HepG2 (cell line): ENCODE data around the gene SKI. TPM values are rescaled to one million over a fixed set of nuclear protein-coding genes. Genes with fewer than 3 reads are reported as not detected.

Source experiments
- BCL6 ChIP-seq: IDR thresholded peaks from 2 replicates; pipeline ENCODE4 v1.6.1; 2016; ENCODE audit warnings: missing genetic modification reagents, missing compliant biosample characterization
- BORCS8-MEF2B ChIP-seq: sonication (generic); formaldehyde crosslinking; IDR thresholded peaks from 2 replicates; pipeline ENCODE4 v1.8.0; 2022; ENCODE audit warnings: mild to moderate bottlenecking, missing genetic modification reagents
- GABPA ChIP-seq, 2 experiments: IDR thresholded peaks; 2 replicates each; pipeline ENCODE4 v1.6.1; 2011 to 2016; ENCODE audit warnings: low read depth in 2 of 2, low read length in 1 of 2, missing biosample characterization in 1 of 2, missing genetic modification characterization in 1 of 2
- GATAD2A ChIP-seq: IDR thresholded peaks from 2 replicates; pipeline ENCODE4 v1.6.1; 2016
- MBD4 ChIP-seq: IDR thresholded peaks from 2 replicates; pipeline ENCODE4 v1.6.1; 2012; ENCODE audit warnings: low read length, inconsistent platforms, borderline replicate concordance
- MXI1 ChIP-seq: IDR thresholded peaks from 3 replicates; pipeline ENCODE4 v1.6.1; 2012; ENCODE audit warnings: low read depth, low read length, inconsistent platforms, borderline replicate concordance
- MYC ChIP-seq: sonication (generic); formaldehyde crosslinking; IDR thresholded peaks from 2 replicates; pipeline ENCODE4 v1.9.0; 2021; ENCODE audit warnings: missing genetic modification reagents, borderline replicate concordance
- NONO ChIP-seq, 2 experiments: fragments of 450-650 bp in 1 of 2; sonication (generic) in 1 of 2; formaldehyde crosslinking in 1 of 2; IDR thresholded peaks in 1 of 2; conservative IDR thresholded peaks in 1 of 2; 2 replicates each; pipeline versions ENCODE4 v1.6.1 to v1.8.0; 2017 to 2022; ENCODE audit warnings: mild to moderate bottlenecking in 1 of 2, missing genetic modification reagents in 1 of 2, moderate library complexity in 1 of 2
- NR2F6 ChIP-seq, 2 experiments: IDR thresholded peaks; 2 replicates each; pipeline ENCODE4 v1.6.1; 2016; ENCODE audit warnings: antibody characterized with exemption in 1 of 2, mild to moderate bottlenecking in 1 of 2
- PHF20 ChIP-seq: sonication (generic); formaldehyde crosslinking; IDR thresholded peaks from 2 replicates; pipeline ENCODE4 v1.5.0; 2020; ENCODE audit warnings: mild to moderate bottlenecking, missing genetic modification reagents
- RARA ChIP-seq: IDR thresholded peaks from 2 replicates; pipeline ENCODE4 v1.6.1; 2016; ENCODE audit warnings: missing genetic modification reagents, missing compliant biosample characterization
- RARG ChIP-seq: sonication (generic); formaldehyde crosslinking; IDR thresholded peaks from 2 replicates; pipeline ENCODE4 v1.4.0; 2020; ENCODE audit warnings: low read depth, mild to moderate bottlenecking, missing genetic modification reagents
- RXRA ChIP-seq: sonication (generic); formaldehyde crosslinking; IDR thresholded peaks from 2 replicates; pipeline ENCODE4 v1.5.1; 2020; ENCODE audit warnings: missing genetic modification reagents
- SOX5 ChIP-seq: IDR thresholded peaks from 2 replicates; pipeline ENCODE4 v1.6.1; 2016; ENCODE audit warnings: borderline replicate concordance
- SOX6 ChIP-seq, 2 experiments: fragments of 450-650 bp in 1 of 2; sonication (generic) in 1 of 2; formaldehyde crosslinking in 1 of 2; IDR thresholded peaks; 2 replicates each; pipeline versions ENCODE4 v1.4.0 to v1.6.1; 2017 to 2020; ENCODE audit warnings: antibody characterized with exemption in 1 of 2, mild to moderate bottlenecking in 1 of 2, missing genetic modification reagents in 1 of 2
- TEAD3 ChIP-seq: optimal IDR thresholded peaks from 2 replicates; pipeline ENCODE3; 2016; ENCODE audit warnings: borderline replicate concordance
- TFE3 ChIP-seq: IDR thresholded peaks from 2 replicates; pipeline ENCODE4 v1.6.1; 2016
- ZEB1 ChIP-seq: IDR thresholded peaks from 2 replicates; pipeline ENCODE4 v1.6.1; 2012; ENCODE audit warnings: mild to moderate bottlenecking, low read depth, inconsistent platforms; ENCODE audit not compliant: insufficient replicate concordance
- ZNF160 ChIP-seq: sonication (generic); formaldehyde crosslinking; IDR thresholded peaks from 2 replicates; pipeline ENCODE4 v1.8.0; 2022; ENCODE audit warnings: mild to moderate bottlenecking, inconsistent platforms, missing genetic modification reagents
- ZNF329 ChIP-seq: sonication (generic); formaldehyde crosslinking; IDR thresholded peaks from 2 replicates; pipeline ENCODE4 v1.9.0; 2021; ENCODE audit warnings: low read depth, mild to moderate bottlenecking, missing genetic modification reagents
- ZNF773 ChIP-seq: sonication (generic); formaldehyde crosslinking; IDR thresholded peaks from 2 replicates; pipeline ENCODE4 v1.4.0; 2020; ENCODE audit warnings: missing genetic modification reagents, borderline replicate concordance
- polyA plus RNA-seq, 8 experiments: library from polyadenylated mRNA; depleted of rRNA in 3 of 8; stranded (reverse) in 7 of 8; unstranded in 1 of 8; fragments of >200 nt; fragmentation: Illumina TruSeq in 4 of 8; extraction: Trizol in 4 of 8; gene quantifications; 2 replicates each; pipeline versions ENCODE4 v1.2.1 to v1.2.3, GENCODE V29; 2011 to 2016; ENCODE audit warnings: low read depth in 4 of 8, missing spikeins in 1 of 8, mixed read lengths in 1 of 8; ENCODE audit not compliant: insufficient read depth in 1 of 8
- total RNA-seq, 5 experiments: library from RNA; depleted of rRNA; stranded (reverse); fragments of >200 nt; fragmentation: Illumina TruSeq; extraction: Trizol; gene quantifications; 2 replicates each; pipeline ENCODE4 v1.2.3, GENCODE V29; 2016; ENCODE audit warnings: low read depth in 1 of 5
- TF ChIP-seq, protein P1 (sequence below): IDR thresholded peaks from 2 replicates; pipeline ENCODE4 v1.6.1; 2016
- TF ChIP-seq, protein P2 (sequence below): sonication (generic); formaldehyde crosslinking; IDR thresholded peaks from 2 replicates; pipeline ENCODE4 v1.9.0; 2021; ENCODE audit warnings: missing genetic modification reagents, borderline replicate concordance

Gene SKI
- total and polyA plus RNA-seq, 2 of the 13 experiments (the other 11 are each of a cell fraction or from before 2014, with no cell fraction given), result 4.7 to 6.9 TPM

DNA sequence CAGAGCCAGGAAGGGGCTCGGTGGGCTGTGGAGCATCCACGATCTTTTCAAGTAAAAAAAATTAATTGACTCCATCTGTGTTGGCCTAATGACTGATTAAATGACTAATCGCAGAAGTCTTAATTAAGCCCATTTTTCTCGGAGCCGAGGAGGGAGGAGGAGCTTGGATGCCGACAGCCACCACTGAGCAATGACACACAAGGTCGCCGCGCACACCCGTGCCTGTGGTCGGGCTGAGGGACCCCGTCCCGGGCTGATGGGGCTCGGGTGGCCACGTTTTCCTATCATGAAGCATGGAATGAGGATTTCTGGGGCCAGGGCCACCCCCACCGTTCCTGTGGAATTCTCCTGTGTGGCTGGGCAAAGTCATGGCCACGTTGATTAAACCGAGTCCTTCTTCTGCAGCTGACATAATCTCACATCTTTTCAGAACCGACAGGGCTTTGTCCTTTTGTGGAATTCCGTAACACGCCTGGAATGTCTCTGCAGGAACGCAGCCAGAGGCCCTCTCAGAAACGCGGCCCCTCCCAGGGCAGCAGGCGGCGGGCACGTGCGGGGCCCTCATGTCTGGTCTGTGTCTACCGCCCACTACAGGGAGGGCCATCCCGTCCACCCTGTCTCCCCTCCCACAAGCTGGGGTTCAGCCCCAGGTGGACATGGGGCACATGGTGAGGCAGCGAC is 102.5 kb downstream of the SKI start (continued):
- 0 out of 2 replicates have a peak, but pooled peaks have one; percentile 21 for TF ChIP-seq TFE3 (CRISPR knock-in tag)
- no peak for TF ChIP-seq RARG
- TF ChIP-seq PHF20 (CRISPR knock-in tag), result no peak
- TF ChIP-seq, protein P1, sequence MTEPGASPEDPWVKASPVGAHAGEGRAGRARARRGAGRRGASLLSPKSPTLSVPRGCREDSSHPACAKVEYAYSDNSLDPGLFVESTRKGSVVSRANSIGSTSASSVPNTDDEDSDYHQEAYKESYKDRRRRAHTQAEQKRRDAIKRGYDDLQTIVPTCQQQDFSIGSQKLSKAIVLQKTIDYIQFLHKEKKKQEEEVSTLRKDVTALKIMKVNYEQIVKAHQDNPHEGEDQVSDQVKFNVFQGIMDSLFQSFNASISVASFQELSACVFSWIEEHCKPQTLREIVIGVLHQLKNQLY (CRISPR knock-in tag), result peak; percentile 77; the same call in 1 of the 2 replicates
- no peak for TF ChIP-seq ZEB1
- peak; percentile 48; the same call in 1 of the 2 replicates for TF ChIP-seq GATAD2A
- TF ChIP-seq MYC, result 0 out of 2 replicates have a peak, but pooled peaks have one; percentile 37
- no peak for TF ChIP-seq ZNF773
- TF ChIP-seq SOX5, result peak; percentile 60; the same call in 1 of the 2 replicates
- TF ChIP-seq MBD4, result no peak
- peak; percentile 55 for TF ChIP-seq RARA
- no peak for TF ChIP-seq ZNF160 (CRISPR knock-in tag)
- TF ChIP-seq SOX6 (IDR thresholded peaks at IDR 0.05), result no peak
- TF ChIP-seq SOX6 (CRISPR knock-in tag; IDR thresholded peaks at IDR 0.05), result peak; percentile 53; the same call in 1 of the 2 replicates
- peak; percentile 60; the same call in 1 of the 2 replicates for TF ChIP-seq RXRA (CRISPR knock-in tag)
- TF ChIP-seq MXI1, result no peak
- TF ChIP-seq TEAD3 (CRISPR knock-in tag), result peak; percentile 96
- no peak for TF ChIP-seq NONO (IDR thresholded peaks at IDR 0.05)
- TF ChIP-seq NONO (CRISPR knock-in tag; conservative IDR thresholded peaks at IDR 0.05), result no peak
- TF ChIP-seq, protein P2, sequence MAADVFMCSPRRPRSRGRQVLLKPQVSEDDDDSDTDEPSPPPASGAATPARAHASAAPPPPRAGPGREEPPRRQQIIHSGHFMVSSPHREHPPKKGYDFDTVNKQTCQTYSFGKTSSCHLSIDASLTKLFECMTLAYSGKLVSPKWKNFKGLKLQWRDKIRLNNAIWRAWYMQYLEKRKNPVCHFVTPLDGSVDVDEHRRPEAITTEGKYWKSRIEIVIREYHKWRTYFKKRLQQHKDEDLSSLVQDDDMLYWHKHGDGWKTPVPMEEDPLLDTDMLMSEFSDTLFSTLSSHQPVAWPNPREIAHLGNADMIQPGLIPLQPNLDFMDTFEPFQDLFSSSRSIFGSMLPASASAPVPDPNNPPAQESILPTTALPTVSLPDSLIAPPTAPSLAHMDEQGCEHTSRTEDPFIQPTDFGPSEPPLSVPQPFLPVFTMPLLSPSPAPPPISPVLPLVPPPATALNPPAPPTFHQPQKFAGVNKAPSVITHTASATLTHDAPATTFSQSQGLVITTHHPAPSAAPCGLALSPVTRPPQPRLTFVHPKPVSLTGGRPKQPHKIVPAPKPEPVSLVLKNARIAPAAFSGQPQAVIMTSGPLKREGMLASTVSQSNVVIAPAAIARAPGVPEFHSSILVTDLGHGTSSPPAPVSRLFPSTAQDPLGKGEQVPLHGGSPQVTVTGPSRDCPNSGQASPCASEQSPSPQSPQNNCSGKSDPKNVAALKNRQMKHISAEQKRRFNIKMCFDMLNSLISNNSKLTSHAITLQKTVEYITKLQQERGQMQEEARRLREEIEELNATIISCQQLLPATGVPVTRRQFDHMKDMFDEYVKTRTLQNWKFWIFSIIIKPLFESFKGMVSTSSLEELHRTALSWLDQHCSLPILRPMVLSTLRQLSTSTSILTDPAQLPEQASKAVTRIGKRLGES (CRISPR knock-in tag), result 0 out of 2 replicates have a peak, but pooled peaks have one; percentile 60
- no peak for TF ChIP-seq ZNF329
- peak; percentile 52; the same call in 1 of the 2 replicates for TF ChIP-seq BORCS8-MEF2B (CRISPR knock-in tag)
- TF ChIP-seq NR2F6 (IDR thresholded peaks at IDR 0.05), result no peak
- peak; percentile 19; the same call in 1 of the 2 replicates for TF ChIP-seq NR2F6 (CRISPR knock-in tag; IDR thresholded peaks at IDR 0.05)
- TF ChIP-seq GABPA (IDR thresholded peaks at IDR 0.05; ENCODE audit: low read depth, low read length), result no peak
- no peak for TF ChIP-seq GABPA (CRISPR knock-in tag; IDR thresholded peaks at IDR 0.05; ENCODE audit: low read depth)
- TF ChIP-seq BCL6 (CRISPR knock-in tag), result peak; percentile 57
